ENCODE data around the gene TMEM119. TPM values are rescaled to one million over a fixed set of nuclear protein-coding genes. Genes with fewer than 3 reads are reported as not detected.
"Not testable (repeated sequence)": the region's sequence is repeated elsewhere in the genome, so short reads cannot be mapped to it uniquely, and the experiment has no call there.

TMEM119 gene
- total and polyA plus RNA-seq, 2 experiments from 2014 or later: 0.21 to 0.48 TPM

- H3K4me3 ChIP-seq: peak within 1 kb of the TSS; percentile 92
- H3K4me1 ChIP-seq (ENCODE audit: low read depth): no peaks in the 10 kb centered on the region
- no peaks in the 10 kb centered on the region for H3K27me3 ChIP-seq
- H3K36me3 ChIP-seq: peaks cover 17% of the 10 kb centered on the region
- DNase-seq (ENCODE audit: low read depth in 1 of 2, low spot score in 1 of 2): peak; percentile 90
- H3K27ac ChIP-seq: peak within 1 kb of the TSS; percentile 93
- no peaks in the 10 kb centered on the region for H3K9me3 ChIP-seq (ENCODE audit: low read depth)
- no peak for TF ChIP-seq CTCF (IDR thresholded peaks at IDR 0.05; ENCODE audit: low read depth, low read length)
These were observed 36.8 kb downstream of the TMEM119 start, which contains the start of gene SART3 for GRCh38 chr12:108560752-108561719. TSS of gene SART3 (minus strand) at chr12:108561173. CDS start at chr12:108561154, 19 bp downstream.

- Histone ChIP-seq H3K9me3 (ENCODE audit: low read depth) (no peaks in the 10 kb centered on the region), H3K4me3 (peak overlapping the region; percentile 92), H3K36me3 (peaks cover 10% of the 10 kb centered on the region), H3K4me1 (ENCODE audit: low read depth) (no peaks in the 10 kb centered on the region), H3K27me3 (no peaks in the 10 kb centered on the region), H3K27ac (peak overlapping the region; percentile 93)
- peak in 1 of 2 donors; percentile 95 for DNase-seq (ENCODE audit: low read depth in 1 of 2, low spot score in 1 of 2)
- no peak for TF ChIP-seq CTCF (IDR thresholded peaks at IDR 0.05; ENCODE audit: low read depth, low read length)
These were observed 37.6 kb downstream of the TMEM119 start for GRCh38 chr12:108560321-108560721.

- Histone ChIP-seq H3K27me3 (no peaks in the 10 kb centered on the region), H3K4me1 (ENCODE audit: low read depth) (no peaks in the 10 kb centered on the region), H3K27ac (no peak overlapping the region), H3K36me3 (peaks cover 7% of the 10 kb centered on the region), H3K4me3 (peak overlapping the region; percentile 92), H3K9me3 (ENCODE audit: low read depth) (no peaks in the 10 kb centered on the region)
- DNase-seq (ENCODE audit: low read depth in 1 of 2, low spot score in 1 of 2): no peak
- no peak for TF ChIP-seq CTCF (IDR thresholded peaks at IDR 0.05; ENCODE audit: low read depth, low read length)
These were observed 38.1 kb downstream of the TMEM119 start for GRCh38 chr12:108559748-108560147.

- no peaks in the 10 kb centered on the region for H3K9me3 ChIP-seq (ENCODE audit: low read depth)
- H3K27ac ChIP-seq: no peak overlapping the region
- no peaks in the 10 kb centered on the region for H3K27me3 ChIP-seq
- H3K36me3 ChIP-seq: peaks cover under 1% of the 10 kb centered on the region
- H3K4me3 ChIP-seq: no peak overlapping the region
- H3K4me1 ChIP-seq (ENCODE audit: low read depth): no peaks in the 10 kb centered on the region
- DNase-seq (ENCODE audit: low read depth in 1 of 2, low spot score in 1 of 2): no peak
- no peak for TF ChIP-seq CTCF (IDR thresholded peaks at IDR 0.05; ENCODE audit: low read depth, low read length)
These were observed 38.8 kb downstream of the TMEM119 start for GRCh38 chr12:108559007-108559655.

- not testable (repeated sequence) for H3K9me3 ChIP-seq (ENCODE audit: low read depth); H3K4me1 ChIP-seq (ENCODE audit: low read depth); H3K27me3 ChIP-seq; H3K4me3 ChIP-seq; H3K27ac ChIP-seq; H3K36me3 ChIP-seq; DNase-seq (ENCODE audit: low read depth in 1 of 2, low spot score in 1 of 2)
These were observed 42.5 kb downstream of the TMEM119 start for GRCh38 chr12:108555383-108555782.

- no peaks in the 10 kb centered on the region for H3K27me3 ChIP-seq
- no peak for TF ChIP-seq CTCF (IDR thresholded peaks at IDR 0.05; ENCODE audit: low read depth, low read length)
- H3K27ac ChIP-seq: no peak overlapping the region
These were observed 44.1 kb downstream of the TMEM119 start for GRCh38 chr12:108553799-108554198.

More at GRCh38 chr12:108553799-108554198, 44.1 kb downstream of the TMEM119 start:
- Histone ChIP-seq H3K9me3 (ENCODE audit: low read depth) (no peaks in the 10 kb centered on the region), H3K36me3 (no peaks in the 10 kb centered on the region), H3K4me1 (ENCODE audit: low read depth) (no peaks in the 10 kb centered on the region), H3K4me3 (no peak overlapping the region)
- DNase-seq (ENCODE audit: low read depth in 1 of 2, low spot score in 1 of 2): no peak
